A673 (cell line): ENCODE data around the gene TJP1.

ENCODE experiments used
- EZH2 ChIP-seq: fragments of 200-600 bp; sonication (generic); IDR thresholded peaks from 2 replicates; pipeline ENCODE4 v1.6.1; 2017; ENCODE audit warnings: borderline replicate concordance, low read depth, mild to moderate bottlenecking, mixed read lengths, antibody characterized with exemption, low read length; ENCODE audit not compliant: poor library complexity, severe bottlenecking
- TF ChIP-seq, protein P1 (sequence below): fragments of 300-800, 200-600 bp; sonication (generic); conservative IDR thresholded peaks from 2 replicates; pipeline ENCODE4 v1.5.1; 2017; ENCODE audit warnings: low read depth, mild to moderate bottlenecking, antibody characterized with exemption, low read length, moderate library complexity, mixed read lengths

DNA sequence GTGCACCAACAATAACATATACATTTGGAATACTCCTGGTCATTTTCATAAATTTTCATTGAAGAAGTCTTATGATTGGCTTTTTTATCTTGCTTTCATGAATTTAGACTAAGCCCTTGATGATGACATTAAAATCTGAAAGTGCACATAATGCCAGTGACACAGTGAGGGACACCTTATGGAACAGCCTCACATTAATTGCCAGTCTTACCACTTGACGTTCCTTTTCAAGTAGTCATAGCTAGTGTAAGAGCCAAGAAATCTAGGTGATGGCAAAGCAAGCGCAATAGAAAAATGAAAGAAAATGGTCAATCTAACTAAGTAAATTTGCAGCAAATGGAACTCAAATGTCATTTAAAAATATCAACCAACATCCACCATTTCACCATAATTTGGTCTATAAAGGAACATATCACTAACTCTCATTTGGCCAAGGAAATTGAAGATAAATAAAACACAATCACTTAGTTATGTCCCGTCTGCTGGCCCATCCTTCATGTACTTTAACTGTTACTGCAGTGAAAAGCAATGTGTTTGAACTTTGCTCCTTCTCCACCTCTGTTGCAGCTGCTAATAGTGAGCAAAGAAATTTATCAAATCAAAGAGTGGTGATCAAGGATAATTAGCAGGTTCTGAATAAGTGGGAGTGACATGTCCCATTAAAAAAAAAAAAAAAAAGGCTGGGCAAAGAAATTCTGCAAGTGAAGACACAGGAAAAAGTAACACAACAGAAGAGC, 110.0 kb downstream of the TJP1 start:
- TF ChIP-seq, protein P1, sequence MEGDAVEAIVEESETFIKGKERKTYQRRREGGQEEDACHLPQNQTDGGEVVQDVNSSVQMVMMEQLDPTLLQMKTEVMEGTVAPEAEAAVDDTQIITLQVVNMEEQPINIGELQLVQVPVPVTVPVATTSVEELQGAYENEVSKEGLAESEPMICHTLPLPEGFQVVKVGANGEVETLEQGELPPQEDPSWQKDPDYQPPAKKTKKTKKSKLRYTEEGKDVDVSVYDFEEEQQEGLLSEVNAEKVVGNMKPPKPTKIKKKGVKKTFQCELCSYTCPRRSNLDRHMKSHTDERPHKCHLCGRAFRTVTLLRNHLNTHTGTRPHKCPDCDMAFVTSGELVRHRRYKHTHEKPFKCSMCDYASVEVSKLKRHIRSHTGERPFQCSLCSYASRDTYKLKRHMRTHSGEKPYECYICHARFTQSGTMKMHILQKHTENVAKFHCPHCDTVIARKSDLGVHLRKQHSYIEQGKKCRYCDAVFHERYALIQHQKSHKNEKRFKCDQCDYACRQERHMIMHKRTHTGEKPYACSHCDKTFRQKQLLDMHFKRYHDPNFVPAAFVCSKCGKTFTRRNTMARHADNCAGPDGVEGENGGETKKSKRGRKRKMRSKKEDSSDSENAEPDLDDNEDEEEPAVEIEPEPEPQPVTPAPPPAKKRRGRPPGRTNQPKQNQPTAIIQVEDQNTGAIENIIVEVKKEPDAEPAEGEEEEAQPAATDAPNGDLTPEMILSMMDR = no peak
- no peak for TF ChIP-seq EZH2
